NCI-H2227 treated with DMSO at 0.1 percent for 48 hours (cell line): ENCODE measurements around the gene RPL29.

ENCODE experiments used
- DNase-seq: peaks from one replicate; lab custom pipeline; 2025; lab: John Stamatoyannopoulos, UW

RPL29 gene

DNA sequence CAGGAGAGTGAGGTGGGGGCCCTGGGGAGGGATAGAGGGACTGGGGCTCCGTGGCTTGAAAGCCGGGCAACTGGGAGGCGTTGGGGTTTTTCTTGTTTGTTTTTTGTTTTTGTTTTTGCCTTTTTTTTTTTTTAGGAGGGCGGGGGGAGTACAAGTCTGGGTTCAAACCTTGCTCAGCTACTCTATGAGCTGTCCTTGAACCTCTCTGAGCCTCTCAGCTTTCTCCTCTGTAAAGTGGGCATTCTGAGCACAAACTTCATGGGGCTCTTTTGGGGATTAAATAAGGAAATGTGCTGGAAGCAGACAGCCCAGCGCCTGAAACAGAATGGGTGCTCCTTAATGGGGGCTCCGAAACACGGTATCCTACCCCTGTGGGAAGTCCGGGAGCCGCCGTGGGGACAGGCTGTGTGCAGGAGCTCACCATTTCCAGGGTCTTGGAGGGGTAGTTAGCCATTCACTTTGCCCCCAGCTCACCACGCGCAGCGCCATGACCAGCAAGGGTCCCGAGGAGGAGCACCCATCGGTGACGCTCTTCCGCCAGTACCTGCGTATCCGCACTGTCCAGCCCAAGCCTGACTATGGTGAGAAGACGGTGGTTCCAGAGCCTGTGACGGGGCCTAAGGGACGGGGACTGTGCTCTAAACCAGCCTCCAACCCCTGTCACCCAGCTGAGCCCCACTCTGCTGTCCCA lies 12.0 kb downstream of the RPL29 start:
- no peak for DNase-seq

DNA sequence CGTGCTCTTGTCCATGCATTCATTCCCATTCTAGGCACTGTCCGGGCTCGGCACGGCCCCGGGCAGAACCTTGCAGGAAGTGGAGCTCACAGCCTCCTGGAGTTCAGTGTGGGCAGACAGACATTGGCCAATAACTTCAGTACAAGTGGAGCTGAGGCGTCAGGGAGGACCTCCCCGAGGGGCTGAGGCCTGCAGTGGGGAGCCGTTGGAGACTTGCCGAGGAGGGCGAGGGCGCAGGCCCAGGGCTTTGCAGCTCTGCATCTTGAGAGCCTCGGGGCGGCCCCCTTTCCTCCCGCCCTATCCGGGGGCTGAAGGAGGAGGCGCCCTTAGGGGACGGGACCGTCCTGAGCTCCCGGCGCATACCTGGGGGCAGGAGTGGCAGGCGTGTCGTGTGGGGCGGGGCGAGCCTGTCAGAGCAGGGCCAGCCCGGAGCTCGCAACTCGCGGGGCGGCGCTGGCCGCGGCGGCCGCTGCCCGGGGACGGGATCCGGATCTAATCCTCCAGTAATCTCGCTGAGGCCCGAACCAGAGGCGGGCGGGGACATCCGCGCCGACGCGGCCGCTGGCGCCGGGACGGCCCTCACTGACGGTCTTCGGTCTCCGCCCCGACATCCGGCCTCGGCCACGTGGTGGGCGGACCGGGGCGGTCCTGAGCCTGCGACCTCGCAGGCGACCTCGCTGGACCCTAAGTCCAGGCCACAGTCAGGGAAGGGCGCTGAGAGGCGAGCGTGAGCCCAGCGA lies 12.7 kb downstream of the RPL29 start, which contains the start of gene ACY1:
Gene ACY1 (plus strand): TSS at position 698 of the 740 bp plus-strand sequence. CDS start 530 bp downstream, outside the sequence.
- DNase-seq: peak; percentile 41

DNA sequence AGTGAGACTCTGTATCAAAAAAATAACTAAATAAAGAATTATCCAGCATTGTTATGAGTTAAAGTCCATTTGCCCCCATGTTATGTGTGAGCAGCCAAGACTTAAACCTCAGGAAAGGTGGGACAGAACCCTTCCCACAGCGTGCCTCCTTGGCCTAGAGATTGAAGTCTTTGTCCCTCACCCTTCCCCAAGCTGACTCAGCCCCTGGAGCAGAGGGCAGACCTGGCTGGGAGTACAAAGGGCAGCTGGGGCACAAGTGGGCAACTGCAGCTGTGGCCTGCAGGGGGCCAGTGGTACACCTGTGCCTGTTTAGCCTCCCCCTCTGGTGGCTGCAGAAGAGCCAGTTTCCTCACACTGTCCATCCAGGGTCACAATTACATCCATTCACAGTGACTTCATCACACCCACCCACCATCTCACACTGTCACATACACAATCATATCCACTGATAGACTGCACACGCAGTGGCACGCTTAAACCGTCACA lies 13.3 kb downstream of the RPL29 start:
- no peak for DNase-seq

DNA sequence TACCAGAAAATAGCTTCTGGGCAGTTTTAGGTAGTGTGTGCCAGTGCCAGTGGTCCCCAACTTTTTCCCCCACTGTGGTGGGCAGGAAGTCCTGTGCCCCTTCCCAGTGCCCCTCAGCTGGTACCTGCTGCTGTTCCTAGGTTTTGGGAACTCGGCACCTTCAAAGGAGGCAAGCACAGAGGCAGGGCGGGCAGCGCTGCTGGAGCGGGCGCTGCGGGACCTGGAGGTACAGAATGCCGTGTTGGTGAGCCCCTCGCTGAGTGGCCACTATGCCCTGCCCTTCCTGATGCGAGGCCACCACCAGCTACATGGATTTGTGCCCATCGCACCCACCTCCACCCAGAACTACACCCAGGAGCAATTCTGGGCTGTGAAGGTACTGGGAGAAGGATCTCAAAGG lies 15.4 kb downstream of the RPL29 start:
- DNase-seq: no peak

DNA sequence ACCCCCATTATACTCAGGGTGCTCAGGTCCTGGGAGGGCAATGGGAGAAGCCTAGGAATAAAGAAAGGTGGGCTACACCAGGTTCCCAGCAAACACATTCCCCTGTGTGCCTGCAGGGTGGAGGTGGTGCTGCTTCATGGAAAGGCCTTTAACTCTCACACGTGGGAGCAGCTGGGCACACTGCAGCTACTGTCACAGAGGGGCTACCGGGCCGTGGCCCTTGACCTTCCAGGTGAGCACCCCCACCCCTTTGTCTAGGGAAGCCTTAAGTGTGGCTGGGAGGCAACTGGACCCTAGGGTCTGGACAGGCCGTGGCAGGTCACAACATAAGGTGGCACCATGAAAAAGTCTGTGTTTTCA lies 17.6 kb downstream of the RPL29 start:
- DNase-seq: no peak

DNA sequence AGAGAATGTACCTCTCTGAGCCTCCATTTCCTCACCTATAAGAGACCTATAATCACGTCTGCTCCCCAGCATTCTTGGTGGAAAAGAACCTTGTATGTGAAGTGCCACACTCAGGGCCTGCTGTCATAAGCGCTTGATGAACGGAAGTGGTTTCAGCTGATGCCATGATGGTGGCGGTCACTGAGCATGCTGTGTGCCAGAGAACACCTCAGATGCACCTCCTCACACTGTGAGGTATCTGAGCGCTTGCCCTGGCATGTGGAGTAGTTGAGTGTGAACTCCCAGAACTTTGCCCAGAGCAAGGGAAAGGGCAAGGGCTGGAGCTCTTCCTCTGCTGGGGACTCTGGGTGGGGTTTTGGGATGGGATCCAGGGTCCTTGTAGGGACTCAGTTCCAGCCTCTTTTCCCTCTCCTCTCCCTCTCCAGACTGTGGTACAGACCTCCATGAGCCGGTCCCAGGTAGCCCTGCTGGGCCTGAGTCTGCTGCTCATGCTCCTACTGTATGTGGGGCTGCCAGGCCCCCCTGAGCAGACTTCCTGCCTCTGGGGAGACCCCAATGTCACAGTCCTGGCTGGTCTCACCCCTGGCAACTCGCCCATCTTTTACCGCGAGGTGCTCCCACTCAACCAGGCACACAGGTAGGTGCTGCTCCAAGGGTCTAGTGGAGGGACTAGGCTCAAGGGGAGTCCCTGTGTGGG lies 18.1 kb downstream of the RPL29 start:
- DNase-seq: no peak

DNA sequence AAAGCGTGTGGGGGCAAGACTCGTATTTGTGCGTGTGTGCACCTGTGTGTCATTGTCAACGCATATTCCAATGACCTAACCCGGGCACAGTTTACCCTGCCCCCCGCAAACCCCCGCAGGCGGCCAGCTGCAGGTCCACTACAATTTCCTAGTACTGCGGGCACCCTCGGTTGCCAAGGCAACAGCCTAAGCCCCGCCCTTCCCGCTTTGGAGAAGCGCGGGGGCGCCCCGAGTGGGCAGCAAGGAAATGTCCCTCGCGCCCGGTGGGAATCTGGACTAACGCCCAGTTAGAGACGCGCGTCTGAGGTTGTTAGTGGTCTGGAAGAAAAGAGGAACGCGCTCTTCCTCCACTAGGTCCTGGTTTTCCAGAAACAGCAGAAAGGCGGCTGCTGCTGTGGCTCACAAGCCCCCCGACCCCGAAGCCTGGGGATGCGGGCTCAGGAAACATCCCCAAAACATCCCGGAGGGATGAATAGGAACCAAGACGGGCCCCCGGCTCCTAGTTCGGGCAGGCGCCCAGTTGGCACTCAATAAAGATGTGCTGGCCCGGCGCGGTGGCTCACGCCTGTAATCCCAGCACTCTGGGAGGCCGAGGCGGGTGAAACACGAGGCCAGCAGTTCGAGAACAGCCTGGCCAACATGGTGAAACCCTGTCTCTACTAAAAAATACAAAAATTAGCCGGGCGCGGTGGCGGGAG lies 19.7 kb downstream of the RPL29 start:
- DNase-seq: peak; percentile 42

DNA sequence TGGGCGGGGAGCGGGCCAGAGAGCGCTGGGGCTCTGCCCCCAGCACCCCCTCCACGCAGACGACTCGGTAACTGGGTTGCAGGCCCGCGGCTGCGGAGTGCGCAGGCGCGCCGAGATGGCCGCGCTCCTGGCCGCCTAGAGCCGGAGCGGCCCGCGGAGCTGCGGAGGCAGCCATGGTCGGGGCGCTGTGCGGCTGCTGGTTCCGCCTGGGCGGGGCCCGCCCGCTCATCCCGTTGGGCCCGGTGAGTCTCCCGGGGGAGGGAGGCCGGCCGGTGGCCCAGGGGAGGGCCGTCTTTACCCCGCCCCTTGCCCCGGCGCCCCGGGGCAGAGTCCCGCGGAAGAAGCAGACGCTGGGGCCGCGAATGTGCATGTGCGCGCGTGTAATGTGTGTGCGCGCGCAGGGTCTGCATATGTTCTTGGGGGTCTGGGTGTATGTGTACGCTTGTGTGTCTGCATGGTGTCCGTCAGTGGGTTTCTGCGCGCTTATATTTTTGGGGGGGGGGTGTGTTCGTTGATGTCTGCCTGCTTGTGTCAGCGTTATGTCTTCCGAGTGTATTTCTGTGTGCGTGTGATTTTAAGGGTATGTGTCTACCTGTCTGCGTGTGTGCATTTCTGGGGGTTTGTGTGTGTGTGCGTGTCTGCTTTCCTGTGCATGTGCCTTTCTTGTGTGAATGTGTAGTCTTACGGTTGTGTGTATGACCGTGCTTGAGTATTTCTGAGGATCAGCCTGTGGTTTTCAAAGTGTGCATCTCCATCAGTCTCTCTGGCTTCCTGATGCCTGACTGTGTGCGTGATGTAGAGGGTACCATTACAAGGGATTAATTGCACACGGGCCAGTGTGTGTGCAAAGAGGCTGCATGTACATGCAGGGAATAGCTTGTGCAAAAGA lies 20.5 kb downstream of the RPL29 start, which contains the start of gene ABHD14A:
Gene ABHD14A (plus strand): TSS at position 102 of the 889 bp plus-strand sequence. CDS start 72 bp downstream, at position 174.
- DNase-seq: peak; percentile 48

DNA sequence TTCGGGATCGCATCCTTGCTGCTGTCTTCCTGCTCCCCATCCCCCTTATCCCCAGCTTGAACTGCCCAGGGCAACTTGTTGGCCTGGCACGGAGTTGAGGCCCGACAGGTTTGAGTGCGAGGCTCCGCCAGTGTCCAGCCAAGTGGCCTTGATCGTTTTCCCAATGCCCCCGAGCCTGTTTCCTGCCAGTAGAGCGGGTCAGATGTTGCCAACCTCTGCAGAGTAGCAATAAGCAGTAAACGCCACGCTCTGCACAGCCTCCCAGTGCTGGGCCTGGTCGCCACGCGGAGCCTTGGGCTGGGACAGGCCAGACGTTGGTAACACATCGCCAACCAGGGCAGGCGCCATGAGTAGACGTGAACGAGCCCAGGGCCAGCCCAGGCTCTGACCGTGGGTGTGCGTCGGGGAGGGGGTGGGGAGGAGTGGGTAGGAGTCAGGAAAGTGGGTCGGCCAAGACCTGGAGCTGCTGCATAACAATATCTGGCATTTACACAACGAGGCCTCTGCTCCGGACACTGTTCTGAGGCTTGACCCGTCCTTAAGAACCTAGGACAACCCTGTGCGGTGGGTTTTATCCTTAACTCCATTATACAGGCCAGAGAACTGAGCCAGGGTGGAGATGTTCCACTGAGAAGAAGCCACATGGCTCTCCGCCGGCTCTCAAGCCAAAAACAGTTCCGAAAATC lies 21.3 kb downstream of the RPL29 start:
- DNase-seq: no peak

DNA sequence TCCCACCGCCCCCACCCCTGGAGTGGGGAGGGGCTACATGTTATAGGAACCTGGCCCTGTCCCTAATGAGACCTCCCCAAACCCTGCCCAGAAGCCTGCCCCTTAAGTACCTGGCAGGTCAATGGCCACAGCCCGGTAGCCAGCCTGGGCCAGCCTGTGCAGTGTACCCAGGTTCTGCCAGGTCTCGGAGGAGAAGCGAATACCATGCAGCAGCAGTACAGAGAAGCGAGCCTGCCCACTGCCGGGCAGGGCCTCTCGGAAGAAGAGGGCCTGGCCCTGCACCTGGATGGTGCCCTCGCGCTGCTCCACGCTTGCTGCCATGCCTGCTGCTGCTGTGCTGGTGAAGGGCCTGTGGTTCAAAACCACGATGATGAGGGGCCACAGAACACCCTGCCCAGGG lies 24.3 kb downstream of the RPL29 start:
- no peak for DNase-seq

DNA sequence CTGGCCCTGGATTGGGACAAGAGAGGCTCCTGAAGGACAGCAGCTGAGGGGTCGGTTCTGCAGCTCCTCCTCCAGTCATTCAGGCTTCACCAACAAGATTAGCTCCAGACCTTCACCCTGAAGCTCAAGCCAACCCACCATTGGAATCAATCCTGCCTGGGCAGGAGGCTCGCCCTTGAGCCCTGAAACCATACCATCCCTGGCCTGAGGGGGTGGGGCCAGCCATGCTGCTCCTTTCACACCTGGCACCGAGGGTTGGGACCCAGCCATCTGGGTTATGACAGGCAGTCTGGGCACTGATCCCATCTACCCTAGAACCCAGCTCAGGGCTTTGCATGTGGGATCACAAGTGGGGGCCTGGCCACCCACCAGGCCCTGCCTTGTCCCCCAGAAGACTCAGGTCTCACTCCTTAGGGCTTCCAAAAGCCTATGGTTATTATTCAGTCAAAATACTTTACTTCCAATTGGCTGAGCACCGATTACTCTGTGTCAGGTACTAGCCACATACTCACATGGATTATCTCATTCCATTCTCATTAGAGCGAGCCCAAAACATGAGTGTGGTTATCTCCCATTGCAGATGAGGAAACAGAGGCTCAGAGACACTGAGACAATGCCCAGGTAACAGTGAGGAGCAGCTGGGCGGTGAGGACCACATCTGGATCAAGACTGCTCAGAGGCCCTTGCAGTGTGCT lies 24.9 kb downstream of the RPL29 start:
- no peak for DNase-seq

DNA sequence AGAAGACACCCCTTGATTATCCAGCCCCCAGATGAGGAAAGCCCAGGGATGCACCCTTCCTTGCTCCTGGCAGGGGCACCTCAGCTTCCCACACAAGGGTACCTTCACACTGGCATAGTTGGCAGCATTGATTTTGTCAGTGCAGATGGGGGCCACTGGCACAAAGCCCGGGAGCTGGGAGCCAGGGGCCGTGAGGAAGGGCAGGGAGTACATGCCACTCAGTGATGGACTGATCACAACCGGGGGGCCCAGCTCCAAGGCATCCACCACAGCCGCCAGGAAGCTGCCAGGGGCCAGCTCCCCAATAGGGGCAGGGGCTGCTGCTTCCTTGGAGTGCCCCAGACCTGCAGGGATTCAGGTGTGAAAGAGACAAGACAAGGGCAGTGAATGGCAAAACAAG lies 25.9 kb downstream of the RPL29 start:
- DNase-seq: no peak

DNA sequence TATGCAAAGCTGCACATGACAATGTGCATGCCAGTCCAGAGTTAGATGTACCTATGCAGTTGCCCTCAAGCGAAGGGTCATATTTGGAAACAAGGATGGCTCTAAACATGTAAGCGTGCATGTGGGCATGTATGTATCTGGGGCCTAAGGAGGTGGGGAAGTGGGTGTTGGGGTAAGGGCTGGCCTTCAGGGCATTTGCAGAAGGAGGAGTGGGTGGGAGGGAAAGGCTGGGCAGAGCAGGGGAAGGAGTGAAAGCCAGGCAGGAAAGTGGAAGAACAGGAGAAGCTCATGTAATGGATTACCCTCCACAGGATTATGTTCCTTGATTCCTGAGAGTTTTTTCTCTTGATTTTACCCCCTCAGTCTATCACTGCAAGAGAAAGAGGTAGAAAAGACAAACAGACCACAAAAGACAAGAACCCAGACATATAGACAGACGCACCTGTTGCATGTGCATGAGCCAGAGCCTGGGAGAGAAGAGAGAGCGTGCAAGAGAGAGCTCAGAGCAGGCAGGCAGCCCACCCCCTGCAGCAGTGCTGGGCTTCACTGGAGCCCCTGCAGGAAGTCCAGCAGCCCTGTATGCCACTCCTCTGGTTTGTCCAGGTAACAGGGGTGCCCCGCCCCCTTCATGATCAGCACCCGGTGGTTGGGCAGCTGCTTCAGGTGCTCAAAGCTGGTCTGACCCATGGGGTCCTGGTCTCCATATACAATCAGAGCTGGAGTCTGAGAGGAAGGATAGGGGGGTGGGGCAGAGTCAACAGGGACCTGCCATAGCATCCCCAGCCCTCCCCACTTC lies 26.6 kb downstream of the RPL29 start:
- peak; percentile 3 for DNase-seq

DNA sequence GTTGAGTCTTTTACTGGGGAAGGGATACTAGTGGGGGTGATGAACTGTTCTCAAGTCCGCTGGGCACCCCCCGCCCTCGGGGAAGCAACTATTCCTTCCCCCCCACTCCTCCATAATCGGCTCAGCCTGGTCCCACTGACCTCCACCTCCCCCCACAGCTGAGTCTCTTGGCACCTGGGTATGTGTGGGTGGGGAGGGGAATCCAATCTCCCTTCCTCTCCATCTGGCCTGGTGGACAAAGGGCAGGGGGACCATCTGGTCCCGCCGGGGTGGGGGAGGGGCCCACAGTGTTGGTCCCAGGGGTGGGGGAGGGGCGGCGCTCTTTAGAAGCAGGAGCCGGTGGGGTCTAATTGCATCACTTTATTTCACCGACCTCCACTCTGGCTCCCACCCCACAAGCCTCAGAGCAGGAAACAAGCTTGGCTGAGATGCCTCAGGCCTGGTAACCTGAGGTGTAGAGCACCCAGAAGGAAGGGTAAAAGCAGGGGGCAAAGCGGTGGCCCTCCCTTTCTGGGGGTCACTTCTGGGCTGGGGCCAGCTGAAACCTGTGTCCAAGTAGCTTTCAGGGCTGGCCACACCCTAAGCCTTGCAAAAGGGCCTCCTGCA lies 27.4 kb downstream of the RPL29 start:
- peak; percentile 35 for DNase-seq

DNA sequence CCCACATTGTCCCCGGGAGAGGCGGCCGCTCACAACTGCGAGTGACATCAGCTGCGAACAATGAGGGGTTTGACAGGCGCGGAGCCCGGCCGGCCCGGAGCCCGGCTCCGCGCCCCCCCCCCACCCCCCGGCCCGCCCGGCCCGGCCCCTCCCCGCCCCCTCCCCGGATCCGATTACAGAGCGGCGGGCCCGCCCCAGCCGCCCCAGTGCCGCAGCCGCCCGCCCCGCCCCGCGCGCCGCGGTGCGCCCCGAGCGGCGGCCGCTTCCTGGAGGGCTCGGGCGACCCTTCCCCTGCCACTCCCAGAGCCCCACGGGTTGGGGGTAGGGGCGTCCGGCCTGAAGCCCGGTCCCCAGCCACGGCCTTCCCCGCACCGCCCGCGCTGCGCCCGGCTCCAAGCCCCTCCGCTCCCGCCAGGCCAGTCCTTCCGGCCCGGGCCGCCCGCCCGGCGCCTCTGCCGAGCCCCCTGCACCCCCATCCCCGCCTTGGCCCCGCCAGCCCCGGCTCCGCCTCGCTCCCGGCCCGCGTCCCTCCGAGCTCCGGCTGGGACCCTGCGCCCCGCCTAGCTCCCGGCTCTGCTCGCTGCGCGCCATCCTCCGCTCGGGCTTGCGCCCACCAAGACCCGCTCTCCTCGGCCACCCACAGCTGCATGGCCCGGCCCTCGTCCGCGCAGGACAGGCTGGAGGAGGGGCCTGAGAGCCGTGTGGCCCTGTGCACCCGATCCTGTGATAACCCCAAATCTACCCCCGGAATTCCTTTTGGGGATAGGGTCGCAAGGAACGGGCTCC lies 28.1 kb downstream of the RPL29 start, which contains the start of gene PCBP4:
Gene PCBP4 (minus strand): TSS at position 71 of the 786 bp plus-strand sequence. CDS start 6,214 bp downstream, outside the sequence.
- DNase-seq: peak; percentile 22

DNA sequence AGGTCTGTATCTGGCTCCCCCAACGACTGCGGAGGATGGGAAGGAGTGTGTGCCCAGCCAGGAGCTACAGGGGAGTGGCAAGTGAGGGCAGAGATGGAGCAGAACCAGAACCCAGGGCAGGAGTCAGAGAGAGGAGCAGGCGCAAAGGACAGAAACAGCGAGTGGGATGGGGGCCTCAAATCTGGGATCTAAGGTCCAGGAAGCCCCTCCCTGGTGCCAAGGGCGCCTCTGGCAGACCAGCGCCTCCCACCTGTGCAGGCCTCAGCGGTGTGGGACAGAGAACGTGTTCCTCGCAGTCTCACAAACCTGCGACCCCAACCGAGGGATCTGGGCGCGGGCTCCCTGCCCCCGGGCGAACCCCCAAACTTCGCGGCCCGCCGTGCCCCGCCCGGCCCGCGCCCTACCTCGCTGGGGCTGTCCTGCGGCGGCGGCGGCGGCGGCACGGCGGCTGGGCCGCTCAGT lies 28.7 kb downstream of the RPL29 start:
- no peak for DNase-seq

DNA sequence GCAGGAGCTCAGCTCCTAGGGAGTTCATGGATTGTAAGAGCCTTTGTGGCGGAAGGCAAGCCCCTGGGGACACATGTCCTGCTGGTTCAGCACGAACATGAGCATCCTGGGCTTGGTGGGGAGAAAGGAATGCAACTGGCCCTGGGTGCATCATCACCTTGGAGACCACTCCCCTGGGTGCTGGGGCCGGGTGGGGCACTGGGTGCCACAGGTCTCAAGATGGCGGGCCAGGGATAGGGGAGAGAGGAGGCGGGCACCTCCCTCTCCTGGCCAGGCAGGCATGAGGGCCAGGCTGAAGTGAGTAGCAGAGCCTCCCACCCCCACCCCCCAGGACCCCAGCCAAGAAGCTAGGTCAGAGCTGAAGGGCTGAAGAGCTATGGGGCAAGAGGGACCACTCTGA lies 29.2 kb downstream of the RPL29 start:
- no peak for DNase-seq
